Activated naive CD4-positive, alpha-beta T cell (primary cell): ENCODE data around the gene RAB3GAP1.
"Not testable (repeated sequence)": the region's sequence is repeated elsewhere in the genome, so short reads cannot be mapped to it uniquely, and the experiment has no call there.

Source experiments
- DNase-seq, 4 experiments: peaks; one replicate each; lab custom pipeline; 2025; lab: John Stamatoyannopoulos, UW

RAB3GAP1 gene

GRCh38 chr2:135105513-135106316 lies 53.6 kb downstream of the RAB3GAP1 start:
- DNase-seq, result not testable (repeated sequence)

- no peak for DNase-seq
Observed at GRCh38 chr2:135113322-135113721, 61.2 kb downstream of the RAB3GAP1 start.

GRCh38 chr2:135119582-135119981 lies 67.5 kb downstream of the RAB3GAP1 start:
- DNase-seq, result no peak

- DNase-seq, result no peak
Observed at GRCh38 chr2:135121016-135121657, 69.0 kb downstream of the RAB3GAP1 start.

- not testable (repeated sequence) for DNase-seq
Observed at GRCh38 chr2:135121658-135122039, 69.6 kb downstream of the RAB3GAP1 start.

GRCh38 chr2:135124924-135125886 lies 73.1 kb downstream of the RAB3GAP1 start:
- DNase-seq, result no peak

- DNase-seq, result no peak
Observed at GRCh38 chr2:135125940-135126339, 73.8 kb downstream of the RAB3GAP1 start.

- DNase-seq, result no peak
Observed at GRCh38 chr2:135130751-135131150, 78.7 kb downstream of the RAB3GAP1 start.

- no peak for DNase-seq
Observed at GRCh38 chr2:135132314-135132713, 80.2 kb downstream of the RAB3GAP1 start.

GRCh38 chr2:135140606-135141005 lies 88.5 kb downstream of the RAB3GAP1 start:
- no peak for DNase-seq

GRCh38 chr2:135142323-135142722 lies 90.2 kb downstream of the RAB3GAP1 start:
- no peak for DNase-seq

- DNase-seq, result no peak
Observed at GRCh38 chr2:135144343-135144742, 92.3 kb downstream of the RAB3GAP1 start.

- no peak for DNase-seq
Observed at GRCh38 chr2:135149251-135149650, 97.2 kb downstream of the RAB3GAP1 start.

- DNase-seq, result no peak
Observed at GRCh38 chr2:135150725-135151124, 98.6 kb downstream of the RAB3GAP1 start.

GRCh38 chr2:135151615-135152014 lies 99.5 kb downstream of the RAB3GAP1 start:
- DNase-seq, result no peak

GRCh38 chr2:135152361-135152760 lies 100.3 kb downstream of the RAB3GAP1 start:
- no peak for DNase-seq

GRCh38 chr2:135154962-135155361 lies 102.9 kb downstream of the RAB3GAP1 start:
- no peak for DNase-seq

- DNase-seq, result no peak
Observed at GRCh38 chr2:135157856-135158255, 105.8 kb downstream of the RAB3GAP1 start.

GRCh38 chr2:135159191-135159590 lies 107.1 kb downstream of the RAB3GAP1 start:
- no peak for DNase-seq

GRCh38 chr2:135162377-135162776 lies 110.3 kb downstream of the RAB3GAP1 start:
- no peak for DNase-seq

- DNase-seq, result no peak
Observed at GRCh38 chr2:135162786-135163185, 110.7 kb downstream of the RAB3GAP1 start.

GRCh38 chr2:135163306-135163705 lies 111.2 kb downstream of the RAB3GAP1 start:
- no peak for DNase-seq
